Neutrophil (primary cell): Measurements from ENCODE around the gene FOXP3.
A peak's percentile ranks its signal among the peaks of the same experiment; 100 is the strongest.
"Not testable (repeated sequence)": the region's sequence is repeated elsewhere in the genome, so short reads cannot be mapped to it uniquely, and the experiment has no call there.

Source experiments
- H3K27ac ChIP-seq: fragments of 200-600 bp; sonication (generic); 2 replicates; pipeline ENCODE4 v1.5.1; 2016; ENCODE audit warnings: mild to moderate bottlenecking, moderate library complexity
- H3K27me3 ChIP-seq: fragments of 200-600 bp; sonication (generic); 2 replicates; pipeline ENCODE4 v1.6.0; 2016; ENCODE audit warnings: mild to moderate bottlenecking
- H3K36me3 ChIP-seq: fragments of 200-600 bp; sonication (generic); 2 replicates; pipeline ENCODE4 v1.5.1; 2017
- H3K4me1 ChIP-seq, 2 experiments: fragments of 200-600 bp in 1 of 2; sonication (generic) in 1 of 2; 1 replicate in 1 of 2; 2 replicates in 1 of 2; pipeline versions ENCODE4 v1.5.1 to v1.6.1; 2013 to 2016; ENCODE audit warnings: low read depth in 1 of 2, low read length in 1 of 2, mild to moderate bottlenecking in 1 of 2, moderate library complexity in 1 of 2; ENCODE audit not compliant: control insufficient read depth in 1 of 2, insufficient read depth in 1 of 2
- H3K4me3 ChIP-seq, 2 experiments: fragments of 200-600 bp in 1 of 2; sonication (generic) in 1 of 2; 1 replicate in 1 of 2; 2 replicates in 1 of 2; pipeline ENCODE4 v1.5.1; 2013 to 2016; ENCODE audit warnings: low read depth in 1 of 2, low read length in 1 of 2, mild to moderate bottlenecking in 1 of 2, moderate library complexity in 1 of 2
- H3K9me3 ChIP-seq: fragments of 200-600 bp; sonication (generic); 2 replicates; pipeline ENCODE4 v1.5.1; 2016
- TF ChIP-seq, protein P1 (sequence below): fragments of 200-600 bp; sonication (generic); IDR thresholded peaks from 2 replicates; pipeline ENCODE4 v1.5.1; 2016; ENCODE audit warnings: antibody characterized with exemption

Gene FOXP3

DNA sequence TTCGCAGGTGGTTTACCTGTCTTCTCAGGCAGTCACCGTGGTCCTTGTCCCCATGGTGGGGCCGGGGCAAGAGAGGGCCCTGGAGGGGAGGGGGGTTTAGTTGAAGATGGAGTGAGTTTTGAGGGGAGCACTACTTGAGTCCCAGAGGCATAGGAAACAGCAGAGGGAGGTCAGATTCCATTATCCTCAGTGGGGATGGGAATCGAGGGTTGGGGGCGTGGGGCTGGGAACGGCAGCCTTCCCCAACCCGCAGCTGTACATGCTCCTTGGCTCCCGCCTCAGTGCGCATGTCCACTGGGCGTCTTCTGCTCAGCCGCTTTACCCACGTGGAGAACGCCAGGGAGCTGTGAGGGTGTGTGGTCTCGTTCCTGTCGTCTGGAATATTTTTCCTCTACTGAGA lies 38.8 kb upstream of the FOXP3 start, which contains the start of gene GAGE10:
Gene GAGE10, plus strand, starts transcription at position 301 of the 400 bp plus-strand sequence. CDS start 1,214 bp downstream, outside the sequence.
- TF ChIP-seq, protein P1, sequence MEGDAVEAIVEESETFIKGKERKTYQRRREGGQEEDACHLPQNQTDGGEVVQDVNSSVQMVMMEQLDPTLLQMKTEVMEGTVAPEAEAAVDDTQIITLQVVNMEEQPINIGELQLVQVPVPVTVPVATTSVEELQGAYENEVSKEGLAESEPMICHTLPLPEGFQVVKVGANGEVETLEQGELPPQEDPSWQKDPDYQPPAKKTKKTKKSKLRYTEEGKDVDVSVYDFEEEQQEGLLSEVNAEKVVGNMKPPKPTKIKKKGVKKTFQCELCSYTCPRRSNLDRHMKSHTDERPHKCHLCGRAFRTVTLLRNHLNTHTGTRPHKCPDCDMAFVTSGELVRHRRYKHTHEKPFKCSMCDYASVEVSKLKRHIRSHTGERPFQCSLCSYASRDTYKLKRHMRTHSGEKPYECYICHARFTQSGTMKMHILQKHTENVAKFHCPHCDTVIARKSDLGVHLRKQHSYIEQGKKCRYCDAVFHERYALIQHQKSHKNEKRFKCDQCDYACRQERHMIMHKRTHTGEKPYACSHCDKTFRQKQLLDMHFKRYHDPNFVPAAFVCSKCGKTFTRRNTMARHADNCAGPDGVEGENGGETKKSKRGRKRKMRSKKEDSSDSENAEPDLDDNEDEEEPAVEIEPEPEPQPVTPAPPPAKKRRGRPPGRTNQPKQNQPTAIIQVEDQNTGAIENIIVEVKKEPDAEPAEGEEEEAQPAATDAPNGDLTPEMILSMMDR: no peak
- H3K36me3 ChIP-seq: no peaks in the 10 kb centered on the region
- no peak within 1 kb of the TSS for H3K27ac ChIP-seq
- no peaks in the 10 kb centered on the region for H3K9me3 ChIP-seq
- H3K27me3 ChIP-seq: no peaks in the 10 kb centered on the region
- H3K4me1 ChIP-seq: peaks cover 0 to 2% of the 10 kb centered on the region in 2 experiments
- no peak within 1 kb of the TSS for H3K4me3 ChIP-seq

DNA sequence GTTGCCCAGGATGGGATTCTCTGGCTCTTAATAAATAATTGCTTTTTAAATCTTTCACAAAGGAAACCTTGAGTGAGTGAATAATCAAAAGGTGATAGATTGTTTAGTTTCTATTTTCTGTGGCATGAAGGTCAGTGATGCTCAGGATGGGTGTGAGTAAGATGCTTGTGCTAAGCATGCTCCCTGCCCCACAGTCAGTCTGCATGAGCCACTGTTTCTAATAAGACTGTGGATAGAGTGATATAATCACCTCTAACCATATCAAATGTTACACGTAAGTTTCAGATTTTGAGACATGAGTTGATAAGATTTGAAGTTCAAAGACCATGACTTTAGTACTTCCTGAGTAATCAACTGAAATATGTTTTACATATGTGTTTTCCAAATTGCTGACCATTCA lies 36.2 kb upstream of the FOXP3 start:
- Histone ChIP-seq H3K9me3 (no peaks in the 10 kb centered on the region), H3K27me3 (no peaks in the 10 kb centered on the region), H3K4me1 (no peaks in the 10 kb centered on the region), H3K4me3 (no peak overlapping the region), H3K36me3 (no peaks in the 10 kb centered on the region), H3K27ac (no peak overlapping the region)
- TF ChIP-seq, protein P1: no peak

DNA sequence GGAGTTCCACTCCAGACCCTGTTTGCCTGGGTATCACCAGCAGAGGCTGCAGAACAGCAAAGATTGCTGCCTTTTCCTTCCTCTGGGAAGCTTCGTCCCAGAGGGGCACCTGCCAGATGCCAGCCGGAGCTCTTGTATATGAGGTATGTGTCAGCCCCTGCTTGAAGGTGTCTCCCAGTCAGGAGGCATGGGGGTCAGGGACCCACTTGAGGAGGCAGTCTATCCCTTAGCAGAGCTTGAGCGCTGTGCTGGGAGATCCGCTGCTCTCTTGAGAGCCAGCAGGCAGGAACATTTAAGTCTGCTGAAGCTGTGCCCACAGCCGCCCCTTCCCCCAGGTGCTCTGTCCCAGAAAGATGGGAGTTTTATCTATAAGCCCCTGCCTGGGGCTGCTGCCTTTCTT lies 34.8 kb upstream of the FOXP3 start:
- H3K27ac ChIP-seq, H3K36me3 ChIP-seq, H3K27me3 ChIP-seq, H3K4me3 ChIP-seq, H3K4me1 ChIP-seq, H3K9me3 ChIP-seq: not testable (repeated sequence)

DNA sequence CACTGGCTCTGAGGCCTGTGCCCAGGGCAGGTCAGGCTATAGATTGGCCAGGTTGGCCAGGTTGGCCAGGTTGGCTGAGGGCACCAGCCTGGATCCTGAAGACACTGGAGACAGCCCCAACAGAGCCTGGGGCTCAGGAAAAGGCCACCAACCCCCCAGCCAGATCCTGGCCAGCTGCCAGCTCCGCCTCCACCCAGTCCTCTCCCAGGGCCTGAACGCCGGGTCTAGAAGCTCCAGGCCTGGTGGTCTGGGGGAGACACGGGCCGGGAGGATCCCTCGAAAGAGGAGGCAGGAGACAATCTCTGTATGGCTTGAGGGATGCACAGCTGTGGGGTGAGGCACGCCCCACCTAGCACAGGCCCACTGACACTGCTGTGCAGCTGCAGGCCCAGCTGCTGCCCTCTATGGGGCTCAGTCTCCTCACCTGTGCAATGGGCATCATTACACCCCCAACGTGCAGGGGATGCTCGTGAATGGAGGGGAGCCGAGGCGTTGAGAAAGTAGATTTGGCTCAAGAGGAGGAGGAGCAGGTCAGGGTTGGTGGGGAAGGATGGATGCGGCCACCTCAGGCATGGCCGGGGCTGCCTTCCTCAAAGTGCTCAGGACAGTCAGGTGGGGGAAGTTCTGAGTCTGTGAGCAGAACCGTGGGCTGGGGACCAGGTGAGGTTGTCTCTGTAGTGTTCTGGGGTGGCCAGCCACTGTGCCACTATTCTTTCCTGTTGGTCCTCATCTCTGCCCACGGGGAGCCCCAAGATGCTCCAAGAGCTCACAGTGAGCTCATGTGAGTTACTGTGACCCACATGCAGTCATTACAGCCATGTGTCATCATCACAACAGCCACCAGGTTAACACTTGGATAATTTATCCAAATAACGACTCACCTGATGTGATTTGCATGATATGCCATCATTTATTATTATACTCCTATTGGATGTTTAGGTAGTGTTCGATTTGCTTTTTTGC lies 28.2 kb upstream of the FOXP3 start:
- no peak overlapping the region for H3K4me3 ChIP-seq
- TF ChIP-seq, protein P1: no peak
- H3K27ac ChIP-seq: no peak overlapping the region
- no peaks in the 10 kb centered on the region for H3K27me3 ChIP-seq
- H3K9me3 ChIP-seq: no peaks in the 10 kb centered on the region
- no peaks in the 10 kb centered on the region for H3K36me3 ChIP-seq
- no peaks in the 10 kb centered on the region for H3K4me1 ChIP-seq

DNA sequence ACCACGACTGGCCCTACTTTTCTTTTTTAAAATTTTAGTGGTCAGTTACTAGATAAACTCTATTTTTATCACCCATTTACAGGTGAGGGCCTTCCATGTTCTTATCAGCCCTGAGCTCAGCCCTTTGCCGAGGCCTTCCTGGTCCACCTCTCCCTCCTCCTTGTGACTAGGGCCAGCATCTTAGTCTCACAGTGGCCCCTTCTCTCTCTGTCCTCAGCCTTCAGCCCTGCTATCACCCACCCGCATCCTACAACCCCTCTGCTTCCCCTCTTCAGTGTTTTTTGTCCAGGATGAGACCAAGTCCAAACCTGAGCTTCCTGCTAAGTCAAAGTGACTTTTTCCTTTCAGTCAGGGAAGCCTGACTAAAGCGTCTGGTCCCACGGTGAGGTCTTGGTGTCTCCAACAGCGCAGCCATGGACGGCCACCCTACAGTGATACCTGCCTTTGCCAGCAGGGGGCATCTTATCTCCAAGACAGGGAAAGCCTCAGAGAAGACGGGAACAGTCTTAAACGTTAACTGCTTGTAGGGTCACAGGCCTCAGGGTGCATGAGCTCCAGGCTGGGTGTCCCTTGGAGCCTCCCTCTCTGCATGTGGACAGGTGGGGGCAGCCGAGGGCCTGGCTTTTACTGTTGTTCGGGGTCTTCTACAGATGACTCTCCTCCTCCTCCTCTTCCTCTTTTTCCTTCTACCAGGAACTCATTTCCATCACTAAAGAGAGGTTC lies 27.3 kb upstream of the FOXP3 start:
- Histone ChIP-seq H3K36me3 (no peaks in the 10 kb centered on the region), H3K9me3 (no peaks in the 10 kb centered on the region), H3K4me1 (no peaks in the 10 kb centered on the region), H3K27ac (no peak overlapping the region), H3K27me3 (no peaks in the 10 kb centered on the region), H3K4me3 (no peak overlapping the region)
- TF ChIP-seq, protein P1: peak; percentile 70

DNA sequence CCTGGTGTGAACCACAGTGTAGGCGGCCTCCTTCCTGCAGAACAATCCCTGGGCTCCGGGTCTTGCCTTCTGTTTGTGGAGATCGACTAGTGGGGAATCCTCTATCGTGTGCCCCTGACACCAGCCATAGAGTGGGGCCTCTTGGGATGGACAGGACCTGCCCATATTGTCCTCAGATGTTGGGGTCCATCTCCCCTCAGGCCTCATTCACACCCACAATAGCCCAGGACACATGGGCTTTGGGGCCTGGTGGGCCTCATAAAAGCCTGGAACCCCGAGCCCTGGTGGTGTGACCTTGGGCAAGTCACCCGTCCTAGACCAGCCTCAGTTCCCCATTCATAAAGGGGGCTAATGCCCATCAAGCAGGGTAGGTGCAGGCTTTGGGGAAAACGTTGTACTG lies 25.7 kb upstream of the FOXP3 start:
- H3K27me3 ChIP-seq: no peaks in the 10 kb centered on the region
- no peak overlapping the region for H3K4me3 ChIP-seq
- TF ChIP-seq, protein P1: no peak
- peaks cover 5% of the 10 kb centered on the region for H3K36me3 ChIP-seq
- no peaks in the 10 kb centered on the region for H3K9me3 ChIP-seq
- no peaks in the 10 kb centered on the region for H3K4me1 ChIP-seq
- no peak overlapping the region for H3K27ac ChIP-seq
